Measurements from ENCODE around the gene ARL4A.

- TF ChIP-seq EP300 (IDR thresholded peaks at IDR 0.05) (no peak), POLR2A (IDR thresholded peaks at IDR 0.05) (no peak), CTCF (IDR thresholded peaks at IDR 0.05) (peak in 1 of 2 donors; percentile 24), POLR2AphosphoS5 (IDR thresholded peaks at IDR 0.05) (no peak)
These were observed 12.6 kb upstream of the ARL4A start for GRCh38 chr7:12674861-12675260.
